Measurements from ENCODE around the gene SEPTIN1.
A peak's percentile ranks its signal among the peaks of the same experiment; 100 is the strongest.
"Not testable (repeated sequence)": the region's sequence is repeated elsewhere in the genome, so short reads cannot be mapped to it uniquely, and the experiment has no call there.

The SEPTIN1 gene

DNA sequence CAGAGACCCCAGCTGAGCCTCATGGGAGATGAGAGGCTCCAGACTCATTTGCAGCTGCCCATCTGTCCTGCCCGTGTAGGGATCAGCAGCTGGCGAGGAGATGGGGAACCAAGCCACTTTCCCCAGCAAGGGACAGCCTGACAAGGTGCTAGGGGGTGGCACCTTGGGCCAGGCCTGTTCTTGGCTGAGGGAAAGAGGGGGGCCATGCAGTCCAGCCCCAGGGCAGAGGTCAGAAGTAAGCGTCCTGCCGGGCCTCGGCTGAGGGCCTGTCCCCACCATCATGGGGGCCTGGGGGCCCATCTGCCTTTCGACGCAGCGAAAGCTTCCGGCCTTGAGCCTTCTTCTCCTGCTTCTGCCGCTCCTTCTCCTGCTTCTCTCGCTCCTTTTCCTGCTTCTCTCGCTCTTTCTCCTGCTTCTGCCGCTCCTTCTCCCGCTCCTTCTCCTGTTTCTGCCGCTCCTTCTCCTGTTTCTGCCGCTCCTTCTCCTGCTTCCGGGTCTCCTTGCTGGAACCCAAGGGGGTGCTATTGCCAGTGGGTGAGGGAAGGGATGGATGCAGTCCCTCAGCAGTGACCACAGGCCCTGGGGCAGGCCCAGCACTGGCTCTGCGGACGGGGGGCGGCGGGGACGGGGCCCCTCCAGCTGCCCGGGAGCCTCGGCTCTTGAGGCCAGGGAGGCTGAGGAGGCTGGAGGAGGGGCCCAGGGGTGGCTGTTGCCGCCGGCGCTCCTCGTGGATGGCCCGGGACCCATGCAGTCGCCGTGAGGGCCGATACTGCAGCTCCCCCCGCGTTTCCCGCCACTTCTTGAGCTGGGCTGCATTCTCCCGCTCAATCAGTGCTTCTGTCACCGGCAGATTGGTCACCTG lies 24.4 kb downstream of the SEPTIN1 start:
- DNase-seq (ENCODE audit: low spot score) = no peak

DNA sequence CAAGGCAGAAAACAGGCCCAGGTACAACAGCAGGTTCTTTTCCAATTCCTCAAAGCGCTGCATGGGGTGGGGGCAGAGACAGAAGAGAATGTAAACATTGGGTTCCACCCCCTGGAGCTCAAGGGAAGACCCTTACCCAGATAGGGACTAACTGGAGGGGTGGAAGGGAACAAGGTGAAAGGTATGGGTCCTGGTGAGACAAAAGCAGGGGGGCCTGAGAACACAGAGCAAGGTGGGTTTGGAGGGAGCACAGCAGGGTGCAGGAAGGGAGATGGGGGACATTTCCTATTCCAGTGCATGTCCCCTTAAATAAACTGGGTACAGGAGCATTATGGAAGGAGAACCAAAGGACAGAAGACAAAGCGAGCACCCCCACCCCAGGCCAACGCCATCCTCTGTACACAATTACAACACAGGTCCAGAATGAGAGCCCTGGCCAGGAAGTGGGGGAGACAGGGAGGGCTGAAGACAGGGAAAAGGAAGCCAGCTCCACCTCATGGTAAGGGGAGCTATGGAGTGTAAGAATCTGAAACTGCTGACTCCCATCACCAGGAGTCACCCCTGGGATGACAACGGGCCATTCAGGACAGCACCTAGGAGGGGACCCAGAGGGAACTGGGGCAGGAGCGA lies 25.2 kb downstream of the SEPTIN1 start:
- DNase-seq (ENCODE audit: low spot score) = no peak

- no peak for DNase-seq (ENCODE audit: low spot score)
Observed at GRCh38 chr16:30356401-30357084, 25.8 kb downstream of the SEPTIN1 start.

GRCh38 chr16:30355954-30356308 lies 26.4 kb downstream of the SEPTIN1 start:
- DNase-seq (ENCODE audit: low spot score) = no peak

DNA sequence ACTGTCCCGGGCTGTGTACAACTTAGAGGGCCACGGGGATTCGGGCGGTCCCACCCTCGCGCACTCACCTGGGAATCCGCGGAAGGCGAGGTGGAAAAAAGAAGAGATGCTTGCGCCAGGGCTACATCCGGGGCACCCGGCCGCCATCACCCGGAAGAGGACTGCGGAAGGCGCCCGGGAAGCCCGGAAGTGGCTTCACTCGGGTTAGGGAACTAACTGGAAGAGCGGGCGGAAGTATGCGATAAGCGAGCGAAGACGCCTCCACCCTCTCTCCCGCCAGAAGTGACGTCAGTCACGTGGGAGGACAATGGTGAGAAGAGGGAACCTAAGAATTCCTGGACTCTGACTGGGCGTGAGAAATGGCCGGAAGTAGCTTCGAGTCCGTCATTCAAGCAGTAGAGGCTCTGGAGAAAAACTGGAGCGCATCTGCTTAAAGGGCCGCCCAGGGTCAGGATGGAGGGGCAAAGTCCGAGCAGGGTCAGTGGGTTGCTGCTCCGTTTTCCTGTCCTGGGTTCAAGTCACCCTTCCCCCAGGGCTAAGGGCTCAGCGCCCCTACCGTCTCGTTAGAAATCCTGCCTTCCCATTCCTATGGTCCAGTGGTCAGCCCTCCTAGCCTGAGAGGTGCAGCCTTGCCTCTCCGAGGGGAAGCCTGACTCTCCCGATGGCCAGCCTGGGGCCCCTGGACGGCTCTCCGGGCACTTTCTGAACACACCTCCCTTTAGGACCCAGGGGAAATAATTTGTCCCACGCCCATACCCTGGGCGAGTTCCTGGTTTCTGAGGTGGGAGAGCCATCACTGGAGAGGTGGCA lies 27.0 kb downstream of the SEPTIN1 start, which contains the start of gene CD2BP2:
CD2BP2 (minus strand) TSS at position 165 of the 810 bp plus-strand sequence. CDS start 627 bp downstream, outside the sequence.
- DNase-seq (ENCODE audit: low spot score) = peak; percentile 93

GRCh38 chr16:30354423-30355143 lies 27.8 kb downstream of the SEPTIN1 start:
- peak; percentile 26 for DNase-seq (ENCODE audit: low spot score)

GRCh38 chr16:30353438-30354129 lies 28.8 kb downstream of the SEPTIN1 start:
- no peak for DNase-seq (ENCODE audit: low spot score)

DNA sequence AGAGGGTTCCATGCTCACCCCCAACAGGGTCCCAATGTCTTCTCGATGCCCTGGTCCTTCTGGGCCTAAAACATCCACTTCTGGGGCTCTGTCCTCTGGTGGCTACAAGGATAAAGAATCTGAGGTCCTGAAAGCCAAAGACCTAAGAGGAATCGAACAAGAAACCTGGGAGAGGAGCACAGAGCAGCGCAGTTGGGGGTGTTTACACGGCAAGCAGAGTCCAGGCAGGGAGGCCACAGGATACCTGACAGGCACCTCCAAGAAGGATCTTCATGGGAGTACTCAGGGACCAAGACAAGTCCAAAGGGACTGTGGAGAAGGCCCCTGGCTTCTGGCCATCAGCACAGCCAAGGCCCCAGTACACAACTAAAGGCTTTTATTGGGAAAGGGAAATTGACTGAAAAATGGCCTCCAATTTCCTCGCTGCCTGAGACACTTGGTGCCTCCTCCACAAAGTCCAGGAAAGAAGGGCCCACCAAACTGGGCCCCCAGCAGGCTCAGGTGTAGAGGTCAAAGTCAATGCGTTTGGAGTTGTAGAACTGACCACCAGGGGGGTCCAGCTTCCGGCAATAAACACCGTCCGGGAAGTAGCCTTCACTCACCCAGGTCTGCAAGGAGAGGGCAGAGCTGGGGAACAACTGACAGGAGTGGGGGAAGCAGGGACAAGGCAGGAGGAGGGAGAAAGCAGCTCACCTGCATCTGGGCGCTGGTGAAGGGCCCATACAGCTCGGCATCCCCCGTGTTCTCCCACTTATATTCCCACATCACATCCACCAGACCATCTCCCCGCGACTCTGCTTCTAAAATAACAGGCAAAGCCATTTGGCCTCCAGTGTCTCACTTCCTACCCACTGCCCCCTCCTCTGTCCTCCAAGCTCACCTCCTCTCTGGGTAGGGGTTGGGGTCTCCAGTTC lies 29.6 kb downstream of the SEPTIN1 start:
- DNase-seq (ENCODE audit: low spot score) = no peak

- no peak for DNase-seq (ENCODE audit: low spot score)
Observed at GRCh38 chr16:30351586-30352419, 30.6 kb downstream of the SEPTIN1 start.

- no peak for DNase-seq (ENCODE audit: low spot score)
Observed at GRCh38 chr16:30351001-30351441, 31.3 kb downstream of the SEPTIN1 start.

GRCh38 chr16:30350134-30350871 lies 32.1 kb downstream of the SEPTIN1 start:
- no peak for DNase-seq (ENCODE audit: low spot score)

- no peak for DNase-seq (ENCODE audit: low spot score)
Observed at GRCh38 chr16:30349675-30350074, 32.7 kb downstream of the SEPTIN1 start.

GRCh38 chr16:30348929-30349328 lies 33.4 kb downstream of the SEPTIN1 start:
- DNase-seq (ENCODE audit: low spot score) = no peak

DNA sequence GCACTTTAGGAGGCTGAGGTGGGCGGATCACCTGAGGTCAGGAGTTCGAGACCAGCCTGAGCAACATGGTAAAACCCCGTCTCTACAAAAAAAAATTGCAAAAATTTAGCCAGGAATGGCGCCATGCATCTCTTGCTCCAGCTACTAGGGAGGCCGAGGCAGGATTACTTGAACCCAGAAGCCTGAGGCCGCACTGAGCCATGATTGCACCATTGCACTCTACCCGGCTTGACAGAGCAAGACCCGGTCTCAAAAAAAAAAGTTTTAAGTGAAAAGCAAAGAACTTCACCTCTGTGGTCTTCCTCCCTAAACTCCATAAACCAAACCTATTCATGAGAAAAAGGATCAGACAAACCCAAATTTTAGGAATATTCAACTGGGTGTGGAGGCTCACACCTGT lies 34.2 kb downstream of the SEPTIN1 start:
- DNase-seq (ENCODE audit: low spot score) = no peak

GRCh38 chr16:30346286-30346685 lies 36.1 kb downstream of the SEPTIN1 start:
- DNase-seq (ENCODE audit: low spot score) = no peak

DNA sequence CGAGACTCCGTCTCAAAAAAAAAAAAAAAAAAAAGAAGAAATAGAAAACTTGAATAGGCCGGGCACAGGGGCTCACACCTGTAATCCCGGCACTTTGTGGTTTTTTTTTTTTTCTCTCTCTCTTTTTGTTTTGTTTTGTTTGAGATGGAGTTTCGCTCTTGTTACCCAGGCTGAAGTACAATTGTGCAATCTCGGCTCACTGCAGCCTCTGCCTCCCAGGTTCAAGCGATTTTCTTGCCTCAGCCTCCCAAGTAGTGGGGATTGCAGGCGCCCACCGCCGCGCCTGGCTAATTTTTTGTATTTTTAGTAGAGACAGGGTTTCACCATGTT lies 38.9 kb downstream of the SEPTIN1 start:
- DNase-seq (ENCODE audit: low spot score) = not testable (repeated sequence)

GRCh38 chr16:30342751-30343490 lies 39.4 kb downstream of the SEPTIN1 start:
- DNase-seq (ENCODE audit: low spot score) = no peak
